ENCODE results near the gene HEATR5B. TPM values are rescaled to one million over a fixed set of nuclear protein-coding genes. Genes with fewer than 3 reads are reported as not detected.

The HEATR5B gene
- total and polyA plus RNA-seq, 9 of the 15 experiments (the other 6 are each of a cell fraction or from before 2014, with no cell fraction given) = 4.2 to 21.7 (median 12.2) TPM

DNA sequence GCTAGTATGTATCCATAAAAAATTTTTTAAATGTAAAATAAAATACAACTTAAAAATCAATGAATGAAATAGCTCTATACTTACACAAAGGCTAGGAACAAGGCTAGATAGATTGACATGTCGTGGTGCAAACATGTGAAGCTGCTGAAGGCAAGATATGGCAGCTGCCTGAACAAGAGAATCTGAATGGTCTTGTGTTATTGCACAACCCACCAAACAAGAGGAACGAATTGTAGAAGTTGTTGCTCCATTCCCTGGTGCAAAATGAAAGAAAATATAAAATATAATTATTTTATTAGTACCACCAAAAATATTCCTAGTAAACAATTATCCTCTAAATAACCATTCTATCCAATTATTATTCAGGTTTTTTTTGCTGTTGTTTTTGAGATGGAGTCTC, 46.4 kb downstream of the HEATR5B start:
- Histone ChIP-seq H3K79me2 (ENCODE audit: control insufficient read depth, insufficient read depth, low read length) (no peaks in the 10 kb centered on the region), H3K27me3 (ENCODE audit: control insufficient read depth in 2 of 2, insufficient read depth in 2 of 2, low read length in 2 of 2) (no peaks in the 10 kb centered on the region), H3K36me3 (ENCODE audit: control insufficient read depth, insufficient read depth, low read length) (peaks cover 18% of the 10 kb centered on the region; the same call in 1 of the 3 replicates), H3K4me1 (replicated peaks in 1 of 2; ENCODE audit: control insufficient read depth in 2 of 2, insufficient read depth in 2 of 2, low read length in 2 of 2) (no peaks in the 10 kb centered on the region), H3K9me3 (replicated peaks; ENCODE audit: control insufficient read depth, insufficient read depth, low read depth, low read length) (no peaks in the 10 kb centered on the region), H3K4me2 (ENCODE audit: insufficient read depth, low read length) (no peak overlapping the region), H3K27ac (ENCODE audit: extremely low read depth, low read depth, low read length) (no peak overlapping the region), H3K4me3 (no peak overlapping the region), H2AFZ (ENCODE audit: low read depth, low read length) (no peak overlapping the region), H4K20me1 (replicated peaks; ENCODE audit: control insufficient read depth, insufficient read depth, low read length) (no peaks in the 10 kb centered on the region), H3K9ac (ENCODE audit: insufficient read depth in 1 of 2, low read depth in 2 of 2, low read length in 2 of 2) (no peak overlapping the region), H3K9me1 (ENCODE audit: control insufficient read depth, insufficient read depth, low read length) (no peaks in the 10 kb centered on the region)
- POLR2A ChIA-PET = no interaction called here
- WGBS (ENCODE audit: insufficient coverage, low coverage, missing lambda C conversion rate) = 84% methylated on average over 2 of the region's 2 CpGs
- CTCF ChIA-PET (ENCODE audit: low intra/inter-chr PET ratio) = no interaction called here
- DNase-seq (ENCODE audit: extremely low read depth in 1 of 4, low spot score in 3 of 4) (no peak), ATAC-seq (no peak), FAIRE-seq (no peak)
- BruUV-seq (replicated peaks) = no TSS peak
- no peak for TF ChIP-seq KDM5B (IDR thresholded peaks at IDR 0.05; ENCODE audit: insufficient replicate concordance, low read depth, low read length)
- TF ChIP-seq CEBPB (tag; IDR thresholded peaks at IDR 0.05) = peak; percentile 46
- in situ Hi-C loops (cut with MboI) = no loop called here
- intact Hi-C loops (cut with micrococcal nuclease) = no loop called here

- H3K27me3 ChIP-seq (ENCODE audit: control insufficient read depth in 2 of 2, insufficient read depth in 2 of 2, low read length in 2 of 2) = no peaks in the 10 kb centered on the region
- in situ Hi-C loops (cut with MboI) (no loop called here), intact Hi-C loops (cut with micrococcal nuclease) (no loop called here)
- CTCF ChIA-PET (ENCODE audit: low intra/inter-chr PET ratio) = no interaction called here
- no peak overlapping the region for H3K4me3 ChIP-seq
- no peak overlapping the region for H3K9ac ChIP-seq (ENCODE audit: insufficient read depth in 1 of 2, low read depth in 2 of 2, low read length in 2 of 2)
- POLR2A ChIA-PET = no interaction called here
- no peak for FAIRE-seq
- H3K4me2 ChIP-seq (ENCODE audit: insufficient read depth, low read length) = no peak overlapping the region
- H2AFZ ChIP-seq (ENCODE audit: low read depth, low read length) = no peak overlapping the region
- no peak overlapping the region for H3K27ac ChIP-seq (ENCODE audit: extremely low read depth, low read depth, low read length)
- H3K36me3 ChIP-seq (ENCODE audit: control insufficient read depth, insufficient read depth, low read length) = peaks cover 25% of the 10 kb centered on the region; the same call in 2 of the 3 replicates
- H3K4me1 ChIP-seq (replicated peaks in 1 of 2; ENCODE audit: control insufficient read depth in 2 of 2, insufficient read depth in 2 of 2, low read length in 2 of 2) = no peaks in the 10 kb centered on the region
- H4K20me1 ChIP-seq (replicated peaks; ENCODE audit: control insufficient read depth, insufficient read depth, low read length) = no peaks in the 10 kb centered on the region
- TF ChIP-seq SETDB1 (IDR thresholded peaks at IDR 0.05; ENCODE audit: low read length) = no peak
- ATAC-seq = no peak
- no peaks in the 10 kb centered on the region for H3K79me2 ChIP-seq (ENCODE audit: control insufficient read depth, insufficient read depth, low read length)
- H3K9me1 ChIP-seq (ENCODE audit: control insufficient read depth, insufficient read depth, low read length) = no peaks in the 10 kb centered on the region
- H3K9me3 ChIP-seq (replicated peaks; ENCODE audit: control insufficient read depth, insufficient read depth, low read depth, low read length) = no peaks in the 10 kb centered on the region
- no peak for DNase-seq (ENCODE audit: extremely low read depth in 1 of 4, low spot score in 3 of 4)
- no TSS peak for BruUV-seq (replicated peaks)
- WGBS (ENCODE audit: insufficient coverage, low coverage, missing lambda C conversion rate) = 90% methylated on average over 8 of the region's 8 CpGs
Measured at GRCh38 chr2:37029758-37030157, 54.4 kb downstream of the HEATR5B start.
